Stimulated activated CD4-positive, alpha-beta T cell treated with anti-CD3 and anti-CD28 coated beads, TNF-alpha, amount 100 ng/mL, for 4 hours (primary cell): ENCODE measurements around the gene GNG12.

Source experiments
- DNase-seq, 3 experiments: peaks; one replicate each; pipeline ENCODE4 v3.0.0-alpha.2; 2020; ENCODE audit warnings: low read depth in 3 of 3

GNG12 gene

GRCh38 chr1:67785847-67786753 is 47.2 kb downstream of the GNG12 start:
- no peak for DNase-seq

- no peak for DNase-seq
Measured at GRCh38 chr1:67784545-67785186, 48.6 kb downstream of the GNG12 start.

- DNase-seq, result no peak
Measured at GRCh38 chr1:67780637-67781036, 52.6 kb downstream of the GNG12 start.

- DNase-seq, result no peak
Measured at GRCh38 chr1:67777440-67777839, 55.8 kb downstream of the GNG12 start.

GRCh38 chr1:67777016-67777415 is 56.3 kb downstream of the GNG12 start:
- DNase-seq, result no peak

- DNase-seq, result no peak
Measured at GRCh38 chr1:67773462-67773861, 59.8 kb downstream of the GNG12 start.

GRCh38 chr1:67771749-67772148 is 61.5 kb downstream of the GNG12 start:
- no peak for DNase-seq

- DNase-seq, result no peak
Measured at GRCh38 chr1:67771152-67771551, 62.1 kb downstream of the GNG12 start.

- no peak for DNase-seq
Measured at GRCh38 chr1:67769633-67770256, 63.5 kb downstream of the GNG12 start.

- DNase-seq, result no peak
Measured at GRCh38 chr1:67768480-67768879, 64.8 kb downstream of the GNG12 start.

GRCh38 chr1:67767103-67767782 is 66.0 kb downstream of the GNG12 start:
- no peak for DNase-seq

GRCh38 chr1:67766141-67766978 is 66.9 kb downstream of the GNG12 start:
- peak in 1 of 3 experiments; percentile 6 for DNase-seq

GRCh38 chr1:67764633-67765032 is 68.6 kb downstream of the GNG12 start:
- DNase-seq, result no peak

- no peak for DNase-seq
Measured at GRCh38 chr1:67761730-67762129, 71.5 kb downstream of the GNG12 start.

GRCh38 chr1:67761091-67761490 is 72.2 kb downstream of the GNG12 start:
- no peak for DNase-seq

- DNase-seq, result peak; percentile 31 to 41 (median 31)
Measured at GRCh38 chr1:67760030-67760821, 73.0 kb downstream of the GNG12 start.

GRCh38 chr1:67759692-67760029 is 73.6 kb downstream of the GNG12 start:
- no peak for DNase-seq

- no peak for DNase-seq
Measured at GRCh38 chr1:67759066-67759465, 74.2 kb downstream of the GNG12 start.

- no peak for DNase-seq
Measured at GRCh38 chr1:67755619-67756018, 77.6 kb downstream of the GNG12 start.

GRCh38 chr1:67755160-67755559 is 78.1 kb downstream of the GNG12 start:
- DNase-seq, result no peak
